C4-2B (cell line): ENCODE measurements around the gene NFKB2.
A peak's percentile ranks its signal among the peaks of the same experiment; 100 is the strongest.

Experiments used
- H3K27ac ChIP-seq: fragments of 450-650 bp; 2 replicates; pipeline ENCODE4 v1.5.1; 2017
- CTCF ChIP-seq: fragments of 450-650 bp; conservative IDR thresholded peaks from 2 replicates; pipeline ENCODE4 v1.5.1; 2017; ENCODE audit warnings: mild to moderate bottlenecking
- ZFX ChIP-seq: fragments of 450-650 bp; IDR thresholded peaks from 2 replicates; pipeline ENCODE4 v1.6.1; 2017

Gene NFKB2

GRCh38 chr10:102425444-102425843 is 29.9 kb downstream of the NFKB2 start:
- TF ChIP-seq CTCF = no peak
- TF ChIP-seq ZFX = no peak
- no peak overlapping the region for H3K27ac ChIP-seq

GRCh38 chr10:102426803-102427287 is 31.3 kb downstream of the NFKB2 start:
- no peak for TF ChIP-seq CTCF
- TF ChIP-seq ZFX = no peak

GRCh38 chr10:102429468-102429867 is 34.0 kb downstream of the NFKB2 start:
- no peak overlapping the region for H3K27ac ChIP-seq
- TF ChIP-seq CTCF = no peak
- no peak for TF ChIP-seq ZFX

More at GRCh38 chr10:102426803-102427287, 31.3 kb downstream of the NFKB2 start:
- H3K27ac ChIP-seq = no peak overlapping the region

GRCh38 chr10:102431452-102432124 is 36.1 kb downstream of the NFKB2 start:
- no peak for TF ChIP-seq CTCF
- no peak for TF ChIP-seq ZFX
- H3K27ac ChIP-seq = peak overlapping the region; percentile 86

GRCh38 chr10:102432162-102432950 is 36.9 kb downstream of the NFKB2 start, which contains the start of gene CUEDC2:
CUEDC2 (minus strand) TSS chr10:102432574; CDS start chr10:102425188, 7,386 bp downstream.
- TF ChIP-seq CTCF (no peak), ZFX (peak; percentile 88; the same call in 1 of the 2 replicates)
- peak within 1 kb of the TSS; percentile 86 for H3K27ac ChIP-seq

GRCh38 chr10:102433619-102434046 is 38.1 kb downstream of the NFKB2 start:
- H3K27ac ChIP-seq = no peak overlapping the region
- no peak for TF ChIP-seq CTCF
- no peak for TF ChIP-seq ZFX
